ENCODE data around the gene TMOD1. TPM values are rescaled to one million over a fixed set of nuclear protein-coding genes. Genes with fewer than 3 reads are reported as not detected.

Gene TMOD1
- total and polyA plus RNA-seq, 2 of the 13 experiments (the other 11 are each of a cell fraction or from before 2014, with no cell fraction given), result 0.04 to 0.07 TPM

DNA sequence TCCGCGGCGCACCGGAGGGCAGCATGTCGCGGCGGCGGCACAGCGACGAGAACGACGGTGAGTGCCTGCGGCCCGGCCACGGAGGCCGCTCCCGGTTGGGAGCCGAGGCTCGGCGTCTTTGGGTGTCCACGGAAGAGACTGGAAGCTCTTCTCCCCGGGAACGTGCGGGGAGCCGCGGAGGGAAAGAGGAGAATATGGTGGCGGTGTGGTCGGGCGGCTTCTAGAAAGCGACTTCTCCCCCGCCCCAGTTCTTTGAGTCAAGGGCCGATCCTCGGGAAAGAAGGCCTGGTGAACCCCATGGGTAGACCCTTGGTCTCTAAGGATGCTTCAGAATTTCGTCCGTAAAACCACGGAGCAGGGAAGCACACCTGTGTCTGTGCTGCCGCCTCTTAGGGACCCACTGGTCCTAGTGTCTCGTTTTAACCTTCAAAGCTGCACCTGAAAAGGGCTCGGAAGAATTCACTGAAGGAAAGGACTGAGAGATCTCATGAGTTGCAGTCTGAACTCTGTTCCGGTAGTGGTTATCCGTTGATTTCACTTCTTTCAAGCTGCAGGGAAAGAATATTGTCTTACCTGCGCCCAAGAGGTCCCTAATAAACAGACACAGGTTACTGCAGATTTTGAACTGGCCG is 132.5 kb downstream of the TMOD1 start (continued):
- TF ChIP-seq, protein P1, sequence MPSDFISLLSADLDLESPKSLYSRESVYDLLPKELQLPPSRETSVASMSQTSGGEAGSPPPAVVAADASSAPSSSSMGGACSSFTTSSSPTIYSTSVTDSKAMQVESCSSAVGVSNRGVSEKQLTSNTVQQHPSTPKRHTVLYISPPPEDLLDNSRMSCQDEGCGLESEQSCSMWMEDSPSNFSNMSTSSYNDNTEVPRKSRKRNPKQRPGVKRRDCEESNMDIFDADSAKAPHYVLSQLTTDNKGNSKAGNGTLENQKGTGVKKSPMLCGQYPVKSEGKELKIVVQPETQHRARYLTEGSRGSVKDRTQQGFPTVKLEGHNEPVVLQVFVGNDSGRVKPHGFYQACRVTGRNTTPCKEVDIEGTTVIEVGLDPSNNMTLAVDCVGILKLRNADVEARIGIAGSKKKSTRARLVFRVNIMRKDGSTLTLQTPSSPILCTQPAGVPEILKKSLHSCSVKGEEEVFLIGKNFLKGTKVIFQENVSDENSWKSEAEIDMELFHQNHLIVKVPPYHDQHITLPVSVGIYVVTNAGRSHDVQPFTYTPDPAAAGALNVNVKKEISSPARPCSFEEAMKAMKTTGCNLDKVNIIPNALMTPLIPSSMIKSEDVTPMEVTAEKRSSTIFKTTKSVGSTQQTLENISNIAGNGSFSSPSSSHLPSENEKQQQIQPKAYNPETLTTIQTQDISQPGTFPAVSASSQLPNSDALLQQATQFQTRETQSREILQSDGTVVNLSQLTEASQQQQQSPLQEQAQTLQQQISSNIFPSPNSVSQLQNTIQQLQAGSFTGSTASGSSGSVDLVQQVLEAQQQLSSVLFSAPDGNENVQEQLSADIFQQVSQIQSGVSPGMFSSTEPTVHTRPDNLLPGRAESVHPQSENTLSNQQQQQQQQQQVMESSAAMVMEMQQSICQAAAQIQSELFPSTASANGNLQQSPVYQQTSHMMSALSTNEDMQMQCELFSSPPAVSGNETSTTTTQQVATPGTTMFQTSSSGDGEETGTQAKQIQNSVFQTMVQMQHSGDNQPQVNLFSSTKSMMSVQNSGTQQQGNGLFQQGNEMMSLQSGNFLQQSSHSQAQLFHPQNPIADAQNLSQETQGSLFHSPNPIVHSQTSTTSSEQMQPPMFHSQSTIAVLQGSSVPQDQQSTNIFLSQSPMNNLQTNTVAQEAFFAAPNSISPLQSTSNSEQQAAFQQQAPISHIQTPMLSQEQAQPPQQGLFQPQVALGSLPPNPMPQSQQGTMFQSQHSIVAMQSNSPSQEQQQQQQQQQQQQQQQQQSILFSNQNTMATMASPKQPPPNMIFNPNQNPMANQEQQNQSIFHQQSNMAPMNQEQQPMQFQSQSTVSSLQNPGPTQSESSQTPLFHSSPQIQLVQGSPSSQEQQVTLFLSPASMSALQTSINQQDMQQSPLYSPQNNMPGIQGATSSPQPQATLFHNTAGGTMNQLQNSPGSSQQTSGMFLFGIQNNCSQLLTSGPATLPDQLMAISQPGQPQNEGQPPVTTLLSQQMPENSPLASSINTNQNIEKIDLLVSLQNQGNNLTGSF (CRISPR knock-in tag; IDR thresholded peaks at IDR 0.05), result no peak
- 0 out of 2 replicates have a peak, but pooled peaks have one; percentile 52 for TF ChIP-seq ZNF607 (CRISPR knock-in tag; IDR thresholded peaks at IDR 0.05; ENCODE audit: borderline replicate concordance)
- 0 out of 2 replicates have a peak, but pooled peaks have one; percentile 39 for TF ChIP-seq ZNF230 (CRISPR knock-in tag; IDR thresholded peaks at IDR 0.05)
- TF ChIP-seq ELF1 (CRISPR knock-in tag; IDR thresholded peaks at IDR 0.05), result no peak
- TF ChIP-seq ZNF558 (CRISPR knock-in tag; IDR thresholded peaks at IDR 0.05; ENCODE audit: borderline replicate concordance), result 0 out of 2 replicates have a peak, but pooled peaks have one; percentile 44
- no peak for TF ChIP-seq HIVEP1 (CRISPR knock-in tag; IDR thresholded peaks at IDR 0.05)
- TF ChIP-seq ZNF878 (CRISPR knock-in tag; IDR thresholded peaks at IDR 0.05), result no peak
- no peak for TF ChIP-seq SSRP1 (CRISPR knock-in tag; IDR thresholded peaks at IDR 0.05)
- no peak for TF ChIP-seq ZNF841 (CRISPR knock-in tag; IDR thresholded peaks at IDR 0.05; ENCODE audit: borderline replicate concordance)
- no peak for TF ChIP-seq HOXD1 (CRISPR knock-in tag; IDR thresholded peaks at IDR 0.05)
- no peak for TF ChIP-seq ZBTB20 (CRISPR knock-in tag; IDR thresholded peaks at IDR 0.05; ENCODE audit: borderline replicate concordance, low read depth)
- TF ChIP-seq ZNF564 (CRISPR knock-in tag; IDR thresholded peaks at IDR 0.05), result no peak
- no peak for TF ChIP-seq KLF15 (CRISPR knock-in tag; IDR thresholded peaks at IDR 0.05; ENCODE audit: borderline replicate concordance)
- TF ChIP-seq RAD21 (CRISPR knock-in tag; IDR thresholded peaks at IDR 0.05), result 0 out of 2 replicates have a peak, but pooled peaks have one; percentile 26
- TF ChIP-seq SPEN (CRISPR knock-in tag; IDR thresholded peaks at IDR 0.05; ENCODE audit: low read depth), result no peak
- TF ChIP-seq, protein P2, sequence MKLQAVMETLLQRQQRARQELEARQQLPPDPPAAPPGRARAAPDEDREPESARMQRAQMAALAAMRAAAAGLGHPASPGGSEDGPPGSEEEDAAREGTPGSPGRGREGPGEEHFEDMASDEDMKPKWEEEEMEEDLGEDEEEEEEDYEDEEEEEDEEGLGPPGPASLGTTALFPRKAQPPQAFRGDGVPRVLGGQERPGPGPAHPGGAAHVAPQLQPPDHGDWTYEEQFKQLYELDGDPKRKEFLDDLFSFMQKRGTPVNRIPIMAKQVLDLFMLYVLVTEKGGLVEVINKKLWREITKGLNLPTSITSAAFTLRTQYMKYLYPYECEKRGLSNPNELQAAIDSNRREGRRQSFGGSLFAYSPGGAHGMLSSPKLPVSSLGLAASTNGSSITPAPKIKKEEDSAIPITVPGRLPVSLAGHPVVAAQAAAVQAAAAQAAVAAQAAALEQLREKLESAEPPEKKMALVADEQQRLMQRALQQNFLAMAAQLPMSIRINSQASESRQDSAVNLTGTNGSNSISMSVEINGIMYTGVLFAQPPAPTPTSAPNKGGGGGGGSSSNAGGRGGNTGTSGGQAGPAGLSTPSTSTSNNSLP (IDR thresholded peaks at IDR 0.05; ENCODE audit: low read depth, low read length), result no peak
- TF ChIP-seq ZKSCAN8 (CRISPR knock-in tag; IDR thresholded peaks at IDR 0.05; ENCODE audit: borderline replicate concordance), result no peak
- no peak for TF ChIP-seq RFXANK (CRISPR knock-in tag; IDR thresholded peaks at IDR 0.05)
- TF ChIP-seq ZNF678 (CRISPR knock-in tag; IDR thresholded peaks at IDR 0.05), result no peak
- TF ChIP-seq AFF4 (CRISPR knock-in tag; IDR thresholded peaks at IDR 0.05), result no peak
